Stimulated activated naive CD8-positive, alpha-beta T cell treated with anti-CD3 and anti-CD28 coated beads, Interleukin-15, Interleukin-2, amounts not matched to agents 100 ng/mL and 50 ng/mL, for 24 hours (primary cell): ENCODE measurements around the gene HACL1.

Source experiments
- H3K27ac Mint-ChIP-seq: one replicate; pipeline ENCODE4 v1.8.0; 2021; ENCODE audit warnings: mild to moderate bottlenecking, mixed read lengths
- H3K27me3 Mint-ChIP-seq: one replicate; pipeline ENCODE4 v1.8.0; 2021; ENCODE audit warnings: mixed read lengths
- H3K36me3 Mint-ChIP-seq: one replicate; pipeline ENCODE4 v1.8.0; 2021; ENCODE audit warnings: low read depth, mixed read lengths
- H3K4me1 Mint-ChIP-seq: one replicate; pipeline ENCODE4 v1.8.0; 2021; ENCODE audit warnings: low read depth, mixed read lengths
- H3K4me3 Mint-ChIP-seq: one replicate; pipeline ENCODE4 v1.8.0; 2021; ENCODE audit warnings: mild to moderate bottlenecking, mixed read lengths
- H3K9me3 Mint-ChIP-seq: one replicate; pipeline ENCODE4 v1.8.0; 2021; ENCODE audit warnings: mixed read lengths

Gene HACL1

DNA sequence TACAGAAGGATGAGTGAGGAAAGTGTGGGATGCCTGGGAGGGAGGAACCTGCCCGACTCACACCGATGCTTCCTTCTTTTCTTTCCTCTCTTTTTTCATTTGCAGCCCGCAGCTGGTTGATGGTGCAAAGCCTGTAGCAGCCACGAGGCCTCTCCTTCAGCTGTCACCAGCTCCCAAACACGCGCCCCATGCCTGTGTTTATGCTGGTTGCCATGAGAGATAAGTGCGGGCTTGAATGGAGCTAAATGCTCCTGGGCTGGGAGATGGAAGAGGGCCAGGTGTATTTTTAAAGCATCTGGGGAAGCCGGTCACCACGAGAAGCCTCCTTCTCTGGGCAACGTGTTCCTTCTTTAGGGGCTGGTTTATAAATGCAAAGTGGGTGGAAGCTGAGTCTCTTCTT lies 89.2 kb downstream of the HACL1 start:
- Mint-ChIP-seq H3K9me3 (no peaks in the 10 kb centered on the region), H3K27me3 (no peaks in the 10 kb centered on the region), H3K27ac (no peak overlapping the region), H3K4me1 (no peaks in the 10 kb centered on the region), H3K4me3 (no peak overlapping the region), H3K36me3 (no peaks in the 10 kb centered on the region)

DNA sequence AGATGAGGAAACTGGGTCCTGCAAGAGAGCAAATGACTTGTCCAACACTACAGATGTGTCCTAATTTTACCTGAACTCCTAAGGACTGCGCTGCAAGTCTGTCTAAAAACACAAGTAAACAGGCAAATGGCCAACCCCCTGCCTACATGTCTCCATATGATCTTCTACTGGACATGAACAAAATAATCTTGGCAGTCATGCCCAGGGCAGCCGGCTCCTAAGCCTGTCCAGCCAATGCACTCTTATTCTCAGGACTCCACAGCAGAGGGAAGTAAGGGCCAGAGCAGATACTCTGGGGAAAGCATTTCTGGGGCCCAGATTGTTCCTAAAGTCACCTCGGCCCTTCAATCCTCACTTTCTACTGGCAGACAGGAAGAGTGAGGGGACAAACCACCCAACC lies 90.2 kb downstream of the HACL1 start:
- no peak overlapping the region for H3K27ac Mint-ChIP-seq
- no peaks in the 10 kb centered on the region for H3K27me3 Mint-ChIP-seq
- no peaks in the 10 kb centered on the region for H3K9me3 Mint-ChIP-seq
- H3K4me3 Mint-ChIP-seq = no peak overlapping the region
- no peaks in the 10 kb centered on the region for H3K4me1 Mint-ChIP-seq
- H3K36me3 Mint-ChIP-seq = no peaks in the 10 kb centered on the region
